HEK293T (cell line): ENCODE results near the gene CTNNA3.

ENCODE experiments used
- ARNT ChIP-seq: fragments of 450-650 bp; IDR thresholded peaks from 2 replicates; pipeline ENCODE4 v1.6.1; 2017; ENCODE audit warnings: mild to moderate bottlenecking
- BHLHE40 ChIP-seq: fragments of 450-650 bp; IDR thresholded peaks from 2 replicates; pipeline ENCODE4 v1.6.1; 2016; ENCODE audit warnings: mild to moderate bottlenecking, moderate library complexity, borderline replicate concordance
- FOXA1 ChIP-seq: fragments of 450-650 bp; IDR thresholded peaks from 2 replicates; pipeline ENCODE4 v1.6.1; 2016; ENCODE audit warnings: mild to moderate bottlenecking
- FOXK2 ChIP-seq: fragments of 450-650 bp; IDR thresholded peaks from 2 replicates; pipeline ENCODE4 v1.6.1; 2016; ENCODE audit warnings: mild to moderate bottlenecking
- HDGF ChIP-seq: fragments of 450-650 bp; IDR thresholded peaks from 2 replicates; pipeline ENCODE4 v1.6.1; 2017; ENCODE audit warnings: antibody characterized with exemption, borderline replicate concordance
- LEF1 ChIP-seq: fragments of 450-650 bp; IDR thresholded peaks from 2 replicates; pipeline ENCODE4 v1.6.1; 2017; ENCODE audit warnings: mild to moderate bottlenecking, borderline replicate concordance
- SP1 ChIP-seq: fragments of 450-650 bp; IDR thresholded peaks from 2 replicates; pipeline ENCODE4 v1.6.1; 2017
- TARDBP ChIP-seq: fragments of 450-650 bp; IDR thresholded peaks from 2 replicates; pipeline ENCODE4 v1.6.1; 2016

- TF ChIP-seq HDGF = no peak
- TF ChIP-seq TARDBP = no peak
- no peak for TF ChIP-seq FOXA1
- no peak for TF ChIP-seq BHLHE40
- TF ChIP-seq SP1 = no peak
- TF ChIP-seq ARNT = no peak
- TF ChIP-seq LEF1 = no peak
- no peak for TF ChIP-seq FOXK2
Measured at GRCh38 chr10:66834802-66835201, 861.2 kb downstream of the CTNNA3 start.
